Motor neuron (in vitro differentiated cells): ENCODE results near the gene MRPL1. TPM values are rescaled to one million over a fixed set of nuclear protein-coding genes. Genes with fewer than 3 reads are reported as not detected.

Experiments
- ATAC-seq, 8 experiments: fragments of 200-7000 bp; cut with Tn5 transposase; replicated peaks in 6 of 8; 2 replicates each; pipeline ENCODE4 v1.8.0; 2021; ENCODE audit warnings: mild to moderate bottlenecking in 8 of 8, moderate library complexity in 8 of 8
- H3K27ac ChIP-seq, 2 donors: fragments of 250-450 bp; sonication (Bioruptor Pico); 2 replicates each; pipeline ENCODE4 v1.9.0; 2021; ENCODE audit warnings: antibody characterized with exemption in 2 of 2, mild to moderate bottlenecking in 2 of 2, moderate library complexity in 1 of 2
- H3K4me1 ChIP-seq, 2 donors: fragments of 250-450 bp; sonication (Bioruptor Pico); replicated peaks in 1 of 2; 2 replicates each; pipeline ENCODE4 v1.6.1; 2021; ENCODE audit warnings: antibody characterized with exemption in 2 of 2, mild to moderate bottlenecking in 2 of 2, moderate library complexity in 1 of 2
- H3K4me3 ChIP-seq, 5 donors: fragments of 250-450 bp; sonication (Bioruptor Pico); 2 replicates each; pipeline ENCODE4 v1.9.0; 2021; ENCODE audit warnings: antibody characterized with exemption in 5 of 5, mild to moderate bottlenecking in 5 of 5, moderate library complexity in 4 of 5
- WGBS, 10 experiments: fragments of 450-650 bp; shearing (Covaris generic); methylation state at CpG; one replicate each; pipeline ENCODE4 v1.0.0; 2022; 5-methylcytosine and 5-hydroxymethylcytosine counted together
- in situ Hi-C, 9 experiments: fragments of 400-800 bp; cut with MboI; loops; one replicate each; pipeline ENCODE4 v1.15.0; 2021; ENCODE audit warnings: low sequenced_read_pairs in 9 of 9, low pct_unique_long_range_greater_than_20kb in 2 of 9; ENCODE audit not compliant: unreplicated experiment in 9 of 9
- total RNA-seq, 8 experiments: library from RNA; unstranded; fragments of 300-600 nt; gene quantifications; 2 replicates each; pipeline versions ENCODE4 v1.2.3 to v1.2.4, GENCODE V29; 2022

The MRPL1 gene
- total RNA-seq, 8 experiments from 2014 or later: 31.9 to 44.3 (median 37.3) TPM

DNA sequence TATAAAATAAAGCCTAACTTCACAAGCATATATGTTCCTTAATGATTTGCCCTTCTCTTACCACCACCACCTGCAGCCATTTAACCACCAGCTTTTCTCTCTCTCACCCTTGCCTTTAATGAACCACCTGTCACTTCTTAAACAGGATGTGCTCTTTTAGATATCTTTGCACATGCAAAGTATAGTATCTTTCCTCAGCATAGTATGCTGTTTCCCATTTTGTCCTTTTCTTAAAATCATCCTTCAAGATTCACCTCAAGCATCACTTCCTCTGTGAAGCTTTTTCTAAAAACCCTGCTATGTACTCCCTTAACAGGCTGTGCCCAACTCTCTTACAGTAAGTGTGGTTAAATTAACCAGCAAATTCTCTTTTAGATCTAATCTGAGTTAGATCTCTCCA lies 35.3 kb upstream of the MRPL1 start:
- no peak for ATAC-seq
- Histone ChIP-seq H3K4me3 (no peak overlapping the region), H3K4me1 (no peaks in the 10 kb centered on the region), H3K27ac (no peak overlapping the region)
- in situ Hi-C loops: no loop called here

DNA sequence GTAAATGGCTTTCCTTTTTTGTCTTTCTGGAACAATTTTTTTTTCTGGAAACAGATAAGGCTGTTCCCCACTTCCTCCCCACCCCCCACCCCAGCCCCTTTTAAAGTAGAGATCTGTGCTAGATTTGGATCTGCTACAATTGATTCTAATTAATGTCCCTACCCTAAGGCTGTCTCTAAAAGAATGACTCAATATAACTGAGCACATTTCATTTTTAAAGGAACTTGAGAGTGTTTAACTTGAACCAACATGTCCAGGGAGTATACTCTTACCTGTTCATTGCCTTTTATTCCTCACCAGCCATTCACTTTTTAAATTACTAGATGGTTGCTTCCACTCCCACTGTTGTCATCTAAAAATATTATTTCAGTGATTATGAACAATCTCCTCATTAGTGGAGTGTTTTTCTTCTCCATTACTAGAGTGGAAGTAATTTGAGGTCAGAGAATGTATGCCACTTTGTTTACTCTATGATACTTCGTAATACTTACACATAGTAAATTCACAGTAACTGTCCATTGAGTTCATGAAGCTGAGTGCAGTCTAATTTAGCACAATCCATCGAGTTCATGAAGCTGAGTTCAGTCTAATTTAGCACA lies 29.4 kb upstream of the MRPL1 start:
- peak in 2 of 8 experiments; percentile 32 to 55 for ATAC-seq
- H3K4me1 ChIP-seq: no peaks in the 10 kb centered on the region
- in situ Hi-C loops: no loop called here
- 0 to 90% (median 58%) methylated on average over 1 to 2 of the region's 2 CpGs; no CpG with 5 or more reads in 1 of the 10 experiments for WGBS, 10 experiments
- no peak overlapping the region for H3K27ac ChIP-seq
- no peak overlapping the region for H3K4me3 ChIP-seq

DNA sequence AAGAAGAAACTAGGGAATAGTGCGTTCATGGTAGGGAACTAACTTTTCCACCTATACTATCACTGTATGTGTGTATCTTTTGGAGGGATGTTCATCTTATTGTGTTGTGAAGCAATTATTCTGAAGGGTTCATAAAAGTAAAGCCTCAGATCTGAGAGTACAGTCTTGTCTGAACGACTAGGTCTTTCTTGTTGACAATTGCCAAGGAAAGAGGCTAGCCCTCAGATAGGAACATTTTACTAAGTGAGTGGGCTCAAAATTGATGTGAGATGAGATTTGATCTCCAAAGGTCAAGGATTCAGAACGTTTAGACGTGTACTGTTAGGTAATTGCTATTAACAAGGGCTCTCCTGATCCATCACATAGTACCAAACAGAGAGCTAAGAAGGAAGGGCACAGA lies 28.2 kb upstream of the MRPL1 start:
- in situ Hi-C loops: no loop called here

DNA sequence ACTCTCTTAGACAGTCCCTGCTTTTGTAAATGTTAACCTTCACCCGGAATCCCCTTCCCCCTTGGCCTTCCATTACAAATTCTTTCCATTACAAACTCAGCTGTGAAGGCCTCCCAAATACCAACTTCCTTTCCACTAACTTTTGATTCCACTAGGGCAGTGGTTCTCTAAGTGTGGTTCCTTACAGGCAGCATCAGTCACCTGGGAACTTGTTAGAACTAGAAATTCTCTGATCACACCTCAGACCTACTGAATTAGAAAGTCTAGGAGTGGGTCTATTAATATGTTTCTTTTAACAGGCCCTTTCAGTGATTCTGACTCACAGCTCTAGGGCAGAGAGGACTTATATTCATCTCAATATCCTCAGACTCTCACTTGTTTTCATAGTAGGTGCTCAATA lies 19.0 kb upstream of the MRPL1 start:
- 20 to 71% (median 55%) methylated on average over 1 of the region's 1 CpG; no CpG with 5 or more reads in 4 of the 10 experiments for WGBS, 10 experiments
- H3K4me1 ChIP-seq: no peaks in the 10 kb centered on the region
- H3K4me3 ChIP-seq: no peak overlapping the region
- in situ Hi-C loops: no loop called here
- H3K27ac ChIP-seq: no peak overlapping the region
- no peak for ATAC-seq

More for the DNA sequence above, 28.2 kb upstream of the MRPL1 start:
- no peaks in the 10 kb centered on the region for H3K4me1 ChIP-seq
- H3K27ac ChIP-seq: no peak overlapping the region
- WGBS, 10 experiments: 38 to 92% (median 71%) methylated on average over 1 to 4 of the region's 4 CpGs; no CpG with 5 or more reads in 2 of the 10 experiments
- no peak for ATAC-seq
- H3K4me3 ChIP-seq: no peak overlapping the region

DNA sequence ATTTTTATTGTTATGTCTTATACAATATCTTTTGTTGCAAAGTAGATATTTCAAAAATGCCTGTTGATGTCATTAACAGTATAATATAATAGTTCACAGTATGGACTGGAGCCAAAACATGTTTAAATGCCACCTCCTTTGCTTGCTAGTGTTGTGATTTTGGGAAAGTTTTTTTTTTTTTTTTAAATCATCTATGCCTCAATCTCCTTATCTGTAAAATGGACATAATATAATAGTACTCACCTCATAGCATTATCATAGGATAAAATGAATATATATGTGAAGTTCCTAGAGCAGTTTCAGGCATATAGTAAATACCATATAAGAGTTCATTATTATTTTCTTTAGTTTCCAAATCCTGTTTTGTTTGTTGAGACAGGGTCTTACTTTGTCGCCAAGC lies 18.3 kb upstream of the MRPL1 start:
- in situ Hi-C loops: no loop called here
- no peak overlapping the region for H3K27ac ChIP-seq
- H3K4me1 ChIP-seq: no peaks in the 10 kb centered on the region
- H3K4me3 ChIP-seq: no peak overlapping the region
- WGBS, 10 experiments: 88 to 100% (median 100%) methylated on average over 1 of the region's 1 CpG; no CpG with 5 or more reads in 6 of the 10 experiments
- ATAC-seq: no peak

DNA sequence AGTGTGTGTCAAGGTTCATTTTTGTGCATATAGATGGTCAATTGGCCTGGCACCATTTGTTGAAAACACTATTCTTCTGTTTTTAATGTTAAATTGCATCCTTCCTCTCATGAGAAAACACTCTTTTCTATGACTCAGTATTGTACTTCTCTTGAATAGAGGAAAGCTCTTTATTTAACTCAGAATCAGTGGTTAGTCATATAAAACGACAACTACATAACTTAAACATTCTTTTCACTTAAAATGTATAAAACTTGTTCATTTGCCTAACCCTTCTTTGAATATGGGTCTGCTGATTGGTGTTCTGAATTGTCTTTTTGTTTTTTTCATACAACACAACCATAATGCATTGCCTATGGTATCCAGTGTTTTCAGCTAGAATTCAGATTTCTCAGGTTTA lies 17.2 kb upstream of the MRPL1 start:
- no peak overlapping the region for H3K27ac ChIP-seq
- peak in 1 of 8 experiments; percentile 31 for ATAC-seq
- in situ Hi-C loops: no loop called here
- no peak overlapping the region for H3K4me3 ChIP-seq
- H3K4me1 ChIP-seq: no peaks in the 10 kb centered on the region
- WGBS, 10 experiments: 0 to 89% (median 17%) methylated on average over 1 of the region's 1 CpG; no CpG with 5 or more reads in 1 of the 10 experiments

DNA sequence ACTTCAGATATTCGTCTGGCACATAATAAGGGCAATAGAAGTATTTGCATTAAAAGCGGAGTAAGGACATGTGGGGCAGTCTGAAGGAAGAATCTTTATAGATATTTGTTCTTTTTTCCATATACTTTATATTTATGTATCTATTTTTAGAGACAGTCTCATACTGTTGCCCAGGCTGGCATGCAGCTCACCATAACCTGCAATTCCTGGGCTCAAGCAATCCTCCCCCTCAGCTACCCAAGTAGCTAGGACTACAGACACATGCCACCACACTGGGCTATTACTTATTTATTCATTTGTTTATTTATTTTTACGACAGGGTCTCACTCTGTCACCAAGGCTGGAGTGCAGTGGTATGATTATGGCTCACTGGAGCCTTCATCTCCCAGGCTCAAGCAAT lies 16.7 kb upstream of the MRPL1 start:
- no peak for ATAC-seq
- 48 to 100% (median 80%) methylated on average over 1 to 3 of the region's 3 CpGs; no CpG with 5 or more reads in 2 of the 10 experiments for WGBS, 10 experiments
- in situ Hi-C loops: no loop called here
- H3K4me1 ChIP-seq: no peaks in the 10 kb centered on the region
- no peak overlapping the region for H3K4me3 ChIP-seq
- no peak overlapping the region for H3K27ac ChIP-seq

DNA sequence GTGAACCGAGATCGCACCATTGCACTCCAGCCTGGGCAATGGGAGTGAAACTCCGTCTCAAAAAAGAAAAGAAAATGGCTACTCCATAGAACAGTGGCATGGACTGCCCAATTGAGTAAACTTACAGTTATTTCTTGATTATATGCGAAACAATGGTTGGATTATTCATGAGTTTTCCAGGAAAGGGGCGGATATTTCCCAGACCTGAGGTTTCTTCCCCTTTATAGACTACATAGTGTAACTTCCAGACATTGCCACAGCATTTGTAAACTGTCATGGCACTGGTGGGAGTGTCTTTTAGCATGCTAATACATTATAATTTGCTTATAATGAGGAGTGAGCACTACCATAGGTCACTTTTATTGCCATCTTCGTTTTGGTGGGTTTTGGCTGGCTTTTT lies 14.1 kb upstream of the MRPL1 start:
- Histone ChIP-seq H3K4me3 (no peak overlapping the region), H3K27ac (no peak overlapping the region), H3K4me1 (no peaks in the 10 kb centered on the region)
- WGBS, 10 experiments: 83 to 100% (median 97%) methylated on average over 1 to 6 of the region's 6 CpGs; no CpG with 5 or more reads in 2 of the 10 experiments
- in situ Hi-C loops: no loop called here
- ATAC-seq: peak in 3 of 8 experiments; percentile 39 to 83 (median 69)

DNA sequence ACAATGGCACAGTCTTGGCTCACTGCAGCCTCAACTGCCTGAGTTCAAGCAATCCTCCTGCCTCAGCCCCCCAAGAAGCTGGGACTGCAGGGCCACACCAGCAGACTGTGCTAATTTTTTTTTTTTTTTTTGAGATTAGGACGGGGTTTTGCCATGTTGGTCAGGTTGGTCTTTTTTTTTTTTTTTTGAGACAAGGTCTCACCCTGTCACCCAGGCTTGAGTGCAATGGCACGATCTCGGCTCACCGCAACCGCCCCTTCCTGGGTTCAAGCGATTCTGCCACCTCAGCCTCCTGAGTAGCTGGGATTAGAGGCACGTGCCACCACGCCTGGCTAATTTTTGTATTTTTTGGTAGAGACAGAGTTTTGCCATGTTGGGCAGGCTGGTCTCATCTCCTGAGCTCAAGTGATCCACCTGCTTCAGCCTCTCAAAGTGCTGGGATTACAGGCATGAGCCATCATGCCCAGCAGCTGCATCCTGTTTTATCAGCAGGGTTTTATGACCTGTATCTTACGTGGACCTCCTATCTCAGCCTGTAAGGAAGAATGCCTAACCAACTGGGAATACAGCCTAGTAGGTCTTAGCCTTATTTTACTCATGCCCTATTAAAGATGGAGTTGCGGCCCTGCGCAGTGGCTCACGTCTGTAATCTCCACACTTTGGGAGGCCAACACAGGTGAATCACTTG lies 13.2 kb upstream of the MRPL1 start:
- no peak for ATAC-seq
- WGBS, 10 experiments: 40 to 100% (median 80%) methylated on average over 2 to 7 of the region's 12 CpGs; no CpG with 5 or more reads in 1 of the 10 experiments

DNA sequence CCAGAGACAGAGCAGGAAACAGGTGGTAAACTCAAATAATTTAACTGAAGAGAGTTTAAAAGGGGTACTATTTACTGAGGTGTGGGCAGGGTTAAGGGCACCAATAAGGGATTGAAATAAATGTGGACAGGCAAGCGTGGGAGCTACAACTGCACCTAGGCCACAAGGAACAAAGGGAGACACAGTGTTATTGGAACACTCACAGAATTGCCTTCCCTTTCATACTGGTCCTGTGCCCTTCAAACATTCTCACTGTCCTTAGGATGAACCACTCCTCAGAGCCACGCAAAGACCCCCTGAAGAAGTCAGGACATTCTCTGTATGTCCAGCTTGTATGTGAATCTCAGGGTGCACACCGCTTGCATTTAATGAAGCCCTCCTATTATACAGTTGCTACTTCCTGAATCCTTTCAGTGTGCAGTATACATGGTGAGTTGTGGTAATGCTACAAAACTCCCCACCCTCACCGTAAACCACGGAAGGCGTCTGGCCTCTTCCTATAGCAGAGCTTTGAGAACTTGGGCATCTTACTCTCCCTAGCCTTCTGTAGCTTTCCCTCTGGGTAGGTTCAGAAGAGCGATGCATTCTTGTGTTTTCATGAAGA lies 9.6 kb upstream of the MRPL1 start:
- H3K4me1 ChIP-seq: no peaks in the 10 kb centered on the region
- no peak for ATAC-seq
- no peak overlapping the region for H3K27ac ChIP-seq
- no peak overlapping the region for H3K4me3 ChIP-seq
- WGBS, 10 experiments: 50 to 94% (median 75%) methylated on average over 1 to 5 of the region's 7 CpGs; no CpG with 5 or more reads in 1 of the 10 experiments
- in situ Hi-C loops: no loop called here

More for the DNA sequence above, 13.2 kb upstream of the MRPL1 start:
- Histone ChIP-seq H3K4me1 (no peaks in the 10 kb centered on the region), H3K4me3 (no peak overlapping the region), H3K27ac (no peak overlapping the region)
- in situ Hi-C loops: no loop called here

DNA sequence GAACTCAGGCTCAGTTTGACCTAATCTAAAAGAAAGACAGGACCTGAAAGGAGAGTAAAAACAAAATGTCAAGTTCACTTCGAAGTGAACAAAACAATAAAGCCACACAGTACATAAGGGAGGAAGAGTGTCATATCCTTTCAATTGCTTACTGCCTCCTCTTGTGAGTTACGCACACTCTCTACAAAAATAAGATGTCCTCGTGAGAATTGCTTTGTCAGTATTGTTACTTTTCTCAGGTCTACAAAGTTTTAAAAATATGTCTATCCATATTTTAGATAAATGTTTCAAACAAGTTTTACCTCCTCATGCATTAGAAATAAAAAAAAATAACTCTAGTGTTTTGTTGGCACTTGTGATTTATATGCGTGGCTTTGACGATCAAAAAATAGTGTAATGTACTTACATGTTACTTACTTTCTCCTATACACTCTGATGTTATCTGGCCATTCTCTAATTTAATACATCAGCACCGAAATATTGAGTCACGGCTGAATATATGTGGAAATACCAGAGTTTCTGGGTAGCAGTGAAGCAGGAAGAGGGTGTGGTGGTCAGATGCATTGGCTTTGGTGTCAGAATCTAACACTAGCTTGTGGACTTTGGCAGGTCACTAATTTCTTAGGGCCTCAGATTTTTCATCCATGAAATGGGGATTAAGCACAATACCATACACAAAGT lies 8.1 kb upstream of the MRPL1 start:
- Histone ChIP-seq H3K4me3 (no peak overlapping the region), H3K27ac (no peak overlapping the region), H3K4me1 (no peaks in the 10 kb centered on the region)
- in situ Hi-C loops: no loop called here
- peak in 2 of 8 experiments; percentile 55 to 82 for ATAC-seq
- WGBS, 10 experiments: 43 to 93% (median 81%) methylated on average over 1 to 7 of the region's 7 CpGs

DNA sequence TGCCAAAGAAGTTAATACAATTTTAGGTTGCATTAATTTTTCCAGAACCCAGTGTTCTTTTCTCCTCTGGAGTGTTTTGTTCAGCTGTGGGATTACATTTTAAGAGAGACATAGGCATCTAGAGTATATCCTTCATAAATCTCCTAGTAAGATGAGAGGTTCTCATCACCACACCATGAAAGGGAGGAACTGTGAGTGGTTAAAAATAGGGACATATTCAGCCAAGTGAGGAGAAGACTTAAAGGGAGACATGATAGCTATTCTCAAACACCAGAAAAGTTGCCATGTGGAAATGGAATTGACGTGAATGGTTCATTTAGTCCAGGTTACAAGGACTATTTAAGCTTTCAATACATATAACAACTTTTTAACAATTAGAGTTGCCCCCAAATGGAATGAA lies 6.5 kb upstream of the MRPL1 start:
- WGBS, 10 experiments: 13 to 100% (median 60%) methylated on average over 1 of the region's 1 CpG; no CpG with 5 or more reads in 3 of the 10 experiments
- ATAC-seq: no peak
- Histone ChIP-seq H3K4me1 (no peaks in the 10 kb centered on the region), H3K27ac (no peak overlapping the region), H3K4me3 (no peak overlapping the region)
- in situ Hi-C loops: no loop called here

DNA sequence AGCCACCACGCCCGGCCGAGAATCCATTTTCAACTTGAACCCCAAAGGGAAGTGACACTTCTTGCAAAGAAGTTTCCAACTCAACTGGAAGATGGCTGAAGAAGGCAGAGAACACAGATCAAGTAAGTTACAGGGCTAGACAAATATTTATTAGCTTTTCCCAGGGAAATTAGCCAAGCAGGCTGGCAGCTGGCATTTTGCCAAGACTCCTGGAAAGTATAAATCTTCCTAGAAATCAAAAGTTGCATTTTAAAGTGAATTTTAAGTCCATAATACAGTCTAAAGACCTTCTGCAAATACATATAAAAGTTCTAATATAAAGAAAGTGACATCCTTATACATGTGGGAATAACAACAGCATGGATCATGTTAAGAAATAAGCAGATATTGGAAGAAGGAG lies 3.4 kb upstream of the MRPL1 start:
- ATAC-seq: no peak
- Histone ChIP-seq H3K4me1 (peaks cover 7 to 10% of the 10 kb centered on the region in 2 donors), H3K4me3 (no peak overlapping the region), H3K27ac (no peak overlapping the region)
- in situ Hi-C loops: no loop called here
- 93 to 100% (median 93%) methylated on average over 2 to 3 of the region's 3 CpGs; no CpG with 5 or more reads in 7 of the 10 experiments for WGBS, 10 experiments
